NB4 (cell line): ENCODE measurements around the gene CTIF.

ENCODE experiments used
- DNase-seq: peaks from one replicate; pipeline ENCODE4 v3.0.0; 2010; ENCODE audit warnings: low read depth
- H3K4me3 ChIP-seq: one replicate; pipeline ENCODE4 v1.5.1; 2011; ENCODE audit warnings: mild to moderate bottlenecking, low read depth, low read length, moderate library complexity
- CTCF ChIP-seq: IDR thresholded peaks from one replicate; pipeline ENCODE4 v1.5.1; 2012; ENCODE audit warnings: low read depth, low read length
- MAX ChIP-seq: IDR thresholded peaks from 2 replicates; pipeline ENCODE4 v1.6.1; 2011; ENCODE audit warnings: low read depth, low read length
- MYC ChIP-seq: IDR thresholded peaks from 2 replicates; pipeline ENCODE4 v1.6.1; 2011; ENCODE audit warnings: low read depth, low read length
- POLR2A ChIP-seq: IDR thresholded peaks from 2 replicates; pipeline ENCODE4 v1.6.1; 2011; ENCODE audit warnings: mild to moderate bottlenecking; ENCODE audit not compliant: insufficient read length; ENCODE audit errors: extremely low read depth

CTIF gene

GRCh38 chr18:48766487-48766886, 227.7 kb downstream of the CTIF start:
- no peak for DNase-seq
- TF ChIP-seq CTCF, result no peak
- no peak for TF ChIP-seq MAX
- TF ChIP-seq MYC, result no peak
- no peak for TF ChIP-seq POLR2A
- no peak overlapping the region for H3K4me3 ChIP-seq

GRCh38 chr18:48767090-48767690, 228.4 kb downstream of the CTIF start:
- no peak for TF ChIP-seq MAX
- TF ChIP-seq MYC, result no peak
- no peak for TF ChIP-seq POLR2A
- no peak for TF ChIP-seq CTCF
- no peak for DNase-seq
- H3K4me3 ChIP-seq, result no peak overlapping the region

GRCh38 chr18:48769006-48769636, 230.3 kb downstream of the CTIF start:
- TF ChIP-seq MAX (no peak), CTCF (peak; percentile 10), POLR2A (no peak), MYC (no peak)
- no peak for DNase-seq
- no peak overlapping the region for H3K4me3 ChIP-seq

- H3K4me3 ChIP-seq, result no peak overlapping the region
- DNase-seq, result no peak
- no peak for TF ChIP-seq MAX
- no peak for TF ChIP-seq POLR2A
- no peak for TF ChIP-seq MYC
- TF ChIP-seq CTCF, result no peak
These were observed 231.4 kb downstream of the CTIF start for GRCh38 chr18:48770243-48770642.

GRCh38 chr18:48771641-48772375, 233.0 kb downstream of the CTIF start:
- TF ChIP-seq CTCF (no peak), MAX (no peak), MYC (no peak), POLR2A (no peak)
- peak; percentile 49 for DNase-seq
- no peak overlapping the region for H3K4me3 ChIP-seq
